Measurements from ENCODE around the gene TMTC1.

Gene TMTC1

DNA sequence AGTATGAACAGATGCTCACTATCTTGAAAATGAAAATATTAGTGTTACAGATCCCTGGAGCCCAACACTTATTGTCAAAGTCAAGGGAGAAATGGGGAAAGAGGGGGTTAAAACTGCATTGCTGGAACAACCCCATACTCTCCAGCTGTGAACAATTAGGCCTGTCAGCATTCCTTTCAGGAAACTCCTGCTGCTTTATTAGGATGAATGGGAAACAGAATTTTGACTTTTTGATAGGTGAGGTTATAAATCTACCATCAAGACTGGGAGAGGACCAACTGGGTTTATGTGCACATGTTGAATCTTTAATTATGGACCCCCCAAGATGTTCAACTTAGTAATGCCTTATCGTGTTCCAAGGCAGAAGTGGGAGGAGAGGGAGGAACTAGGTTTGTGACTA, 85.0 kb downstream of the TMTC1 start:
- Histone ChIP-seq H3K4me1 (ENCODE audit: control insufficient read depth, insufficient read depth, low read length) (no peaks in the 10 kb centered on the region), H3K27me3 (ENCODE audit: control insufficient read depth in 1 of 2, insufficient read depth in 2 of 2, low read length in 2 of 2) (no peaks in the 10 kb centered on the region), H3K4me3 (ENCODE audit: low read length in 2 of 2) (no peak overlapping the region), H3K36me3 (ENCODE audit: control insufficient read depth in 2 of 2, insufficient read depth in 2 of 2, low read length in 2 of 2) (no peaks in the 10 kb centered on the region), H3K9ac (ENCODE audit: low read length in 2 of 2) (no peak overlapping the region), H3K9me3 (ENCODE audit: control insufficient read depth in 2 of 2, low read length in 2 of 2) (no peaks in the 10 kb centered on the region), H3K27ac (ENCODE audit: low read length) (no peak overlapping the region)

DNA sequence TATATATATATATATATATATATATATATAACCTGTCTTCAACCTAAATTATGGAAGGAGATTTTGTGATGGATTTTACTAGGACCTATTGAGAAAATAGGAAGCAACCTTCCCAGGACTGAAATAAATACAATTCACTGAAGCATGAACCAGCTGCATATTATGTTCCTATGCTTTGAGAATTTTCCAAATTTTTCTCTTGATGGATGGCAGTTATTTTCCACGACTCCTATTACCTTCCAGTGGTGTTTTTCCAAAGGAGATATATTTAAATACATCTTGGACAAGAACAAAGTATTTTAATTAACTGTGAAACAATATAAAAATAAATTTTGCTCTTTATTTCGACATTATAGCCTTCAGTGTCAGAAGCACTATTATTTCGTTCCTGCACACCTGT, 87.9 kb downstream of the TMTC1 start:
- Histone ChIP-seq H3K9me3 (ENCODE audit: control insufficient read depth in 2 of 2, low read length in 2 of 2) (no peaks in the 10 kb centered on the region), H3K36me3 (ENCODE audit: control insufficient read depth in 2 of 2, insufficient read depth in 2 of 2, low read length in 2 of 2) (no peaks in the 10 kb centered on the region), H3K4me1 (ENCODE audit: control insufficient read depth, insufficient read depth, low read length) (no peaks in the 10 kb centered on the region), H3K27me3 (ENCODE audit: control insufficient read depth in 1 of 2, insufficient read depth in 2 of 2, low read length in 2 of 2) (no peaks in the 10 kb centered on the region), H3K4me3 (ENCODE audit: low read length in 2 of 2) (no peak overlapping the region), H3K9ac (ENCODE audit: low read length in 2 of 2) (no peak overlapping the region), H3K27ac (ENCODE audit: low read length) (no peak overlapping the region)

GRCh38 chr12:29695026-29695425, 88.7 kb downstream of the TMTC1 start:
- H3K27me3 ChIP-seq (ENCODE audit: control insufficient read depth in 1 of 2, insufficient read depth in 2 of 2, low read length in 2 of 2): no peaks in the 10 kb centered on the region
- H3K36me3 ChIP-seq (ENCODE audit: control insufficient read depth in 2 of 2, insufficient read depth in 2 of 2, low read length in 2 of 2): no peaks in the 10 kb centered on the region
- no peak overlapping the region for H3K4me3 ChIP-seq (ENCODE audit: low read length in 2 of 2)
- no peak overlapping the region for H3K9ac ChIP-seq (ENCODE audit: low read length in 2 of 2)
- H3K27ac ChIP-seq (ENCODE audit: low read length): no peak overlapping the region
- H3K4me1 ChIP-seq (ENCODE audit: control insufficient read depth, insufficient read depth, low read length): no peaks in the 10 kb centered on the region
- no peaks in the 10 kb centered on the region for H3K9me3 ChIP-seq (ENCODE audit: control insufficient read depth in 2 of 2, low read length in 2 of 2)

DNA sequence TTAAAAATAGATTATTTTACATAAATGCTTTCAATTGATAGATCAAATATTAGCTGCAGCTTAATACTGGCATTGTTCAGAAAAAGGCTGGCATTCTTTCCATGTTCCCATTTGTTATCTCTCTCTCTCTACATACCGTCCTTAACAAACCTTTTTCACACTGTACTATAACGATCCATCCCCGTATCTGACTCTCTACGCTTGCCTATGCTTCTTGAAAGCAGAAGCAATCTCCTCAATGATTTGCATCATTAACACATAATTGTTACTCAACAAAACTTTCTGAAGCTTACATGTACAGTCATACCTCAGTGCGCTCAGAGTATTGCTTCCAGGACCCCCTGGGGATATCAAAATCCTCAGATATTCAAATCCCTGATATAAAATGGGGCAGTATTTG, 89.7 kb downstream of the TMTC1 start:
- no peaks in the 10 kb centered on the region for H3K9me3 ChIP-seq (ENCODE audit: control insufficient read depth in 2 of 2, low read length in 2 of 2)
- H3K27me3 ChIP-seq (ENCODE audit: control insufficient read depth in 1 of 2, insufficient read depth in 2 of 2, low read length in 2 of 2): no peaks in the 10 kb centered on the region
- no peaks in the 10 kb centered on the region for H3K36me3 ChIP-seq (ENCODE audit: control insufficient read depth in 2 of 2, insufficient read depth in 2 of 2, low read length in 2 of 2)
- H3K4me1 ChIP-seq (ENCODE audit: control insufficient read depth, insufficient read depth, low read length): no peaks in the 10 kb centered on the region
- H3K4me3 ChIP-seq (ENCODE audit: low read length in 2 of 2): no peak overlapping the region
- no peak overlapping the region for H3K9ac ChIP-seq (ENCODE audit: low read length in 2 of 2)
- no peak overlapping the region for H3K27ac ChIP-seq (ENCODE audit: low read length)

DNA sequence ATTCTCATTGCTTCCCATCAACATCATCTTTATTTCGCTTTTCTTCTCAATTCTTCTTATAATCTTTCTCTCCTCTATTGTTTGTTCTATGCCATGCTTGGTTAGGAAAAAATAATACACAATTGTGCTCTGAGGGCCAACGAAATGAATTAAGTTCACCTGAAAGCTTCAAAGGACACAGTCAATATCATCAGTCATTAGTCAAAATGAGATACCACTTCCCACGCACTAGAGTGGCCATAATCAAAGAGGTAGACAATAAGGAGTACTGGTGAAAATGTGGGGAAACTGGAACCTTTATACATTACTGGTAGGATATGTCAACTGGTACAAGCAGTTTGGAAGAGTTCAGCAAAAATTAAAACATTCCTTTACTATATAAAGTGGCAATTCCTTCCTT, 91.5 kb downstream of the TMTC1 start:
- Histone ChIP-seq H3K36me3 (ENCODE audit: control insufficient read depth in 2 of 2, insufficient read depth in 2 of 2, low read length in 2 of 2) (no peaks in the 10 kb centered on the region), H3K9me3 (ENCODE audit: control insufficient read depth in 2 of 2, low read length in 2 of 2) (no peaks in the 10 kb centered on the region), H3K4me3 (ENCODE audit: low read length in 2 of 2) (no peak overlapping the region), H3K9ac (ENCODE audit: low read length in 2 of 2) (no peak overlapping the region), H3K27me3 (ENCODE audit: control insufficient read depth in 1 of 2, insufficient read depth in 2 of 2, low read length in 2 of 2) (no peaks in the 10 kb centered on the region), H3K27ac (ENCODE audit: low read length) (no peak overlapping the region), H3K4me1 (ENCODE audit: control insufficient read depth, insufficient read depth, low read length) (no peaks in the 10 kb centered on the region)

GRCh38 chr12:29691161-29691854, 92.4 kb downstream of the TMTC1 start:
- Histone ChIP-seq H3K9me3 (ENCODE audit: control insufficient read depth in 2 of 2, low read length in 2 of 2) (no peaks in the 10 kb centered on the region), H3K9ac (ENCODE audit: low read length in 2 of 2) (no peak overlapping the region), H3K4me3 (ENCODE audit: low read length in 2 of 2) (no peak overlapping the region), H3K36me3 (ENCODE audit: control insufficient read depth in 2 of 2, insufficient read depth in 2 of 2, low read length in 2 of 2) (no peaks in the 10 kb centered on the region), H3K4me1 (ENCODE audit: control insufficient read depth, insufficient read depth, low read length) (no peaks in the 10 kb centered on the region), H3K27me3 (ENCODE audit: control insufficient read depth in 1 of 2, insufficient read depth in 2 of 2, low read length in 2 of 2) (no peaks in the 10 kb centered on the region), H3K27ac (ENCODE audit: low read length) (no peak overlapping the region)

- Histone ChIP-seq H3K9me3 (ENCODE audit: control insufficient read depth in 2 of 2, low read length in 2 of 2) (no peaks in the 10 kb centered on the region), H3K9ac (ENCODE audit: low read length in 2 of 2) (no peak overlapping the region), H3K27me3 (ENCODE audit: control insufficient read depth in 1 of 2, insufficient read depth in 2 of 2, low read length in 2 of 2) (no peaks in the 10 kb centered on the region), H3K27ac (ENCODE audit: low read length) (no peak overlapping the region), H3K4me1 (ENCODE audit: control insufficient read depth, insufficient read depth, low read length) (no peaks in the 10 kb centered on the region), H3K4me3 (ENCODE audit: low read length in 2 of 2) (no peak overlapping the region), H3K36me3 (ENCODE audit: control insufficient read depth in 2 of 2, insufficient read depth in 2 of 2, low read length in 2 of 2) (no peaks in the 10 kb centered on the region)
Measured at GRCh38 chr12:29690728-29691127, 93.0 kb downstream of the TMTC1 start.

- Histone ChIP-seq H3K36me3 (ENCODE audit: control insufficient read depth in 2 of 2, insufficient read depth in 2 of 2, low read length in 2 of 2) (no peaks in the 10 kb centered on the region), H3K4me3 (ENCODE audit: low read length in 2 of 2) (no peak overlapping the region), H3K27me3 (ENCODE audit: control insufficient read depth in 1 of 2, insufficient read depth in 2 of 2, low read length in 2 of 2) (no peaks in the 10 kb centered on the region), H3K27ac (ENCODE audit: low read length) (no peak overlapping the region), H3K9ac (ENCODE audit: low read length in 2 of 2) (no peak overlapping the region), H3K4me1 (ENCODE audit: control insufficient read depth, insufficient read depth, low read length) (no peaks in the 10 kb centered on the region), H3K9me3 (ENCODE audit: control insufficient read depth in 2 of 2, low read length in 2 of 2) (no peaks in the 10 kb centered on the region)
Measured at GRCh38 chr12:29688914-29689313, 94.8 kb downstream of the TMTC1 start.

GRCh38 chr12:29682088-29682487, 101.7 kb downstream of the TMTC1 start:
- no peaks in the 10 kb centered on the region for H3K27me3 ChIP-seq (ENCODE audit: control insufficient read depth in 1 of 2, insufficient read depth in 2 of 2, low read length in 2 of 2)

GRCh38 chr12:29681370-29681769, 102.4 kb downstream of the TMTC1 start:
- Histone ChIP-seq H3K9me3 (ENCODE audit: control insufficient read depth in 2 of 2, low read length in 2 of 2) (no peaks in the 10 kb centered on the region), H3K27ac (ENCODE audit: low read length) (no peak overlapping the region), H3K9ac (ENCODE audit: low read length in 2 of 2) (no peak overlapping the region), H3K4me3 (ENCODE audit: low read length in 2 of 2) (no peak overlapping the region), H3K36me3 (ENCODE audit: control insufficient read depth in 2 of 2, insufficient read depth in 2 of 2, low read length in 2 of 2) (no peaks in the 10 kb centered on the region), H3K4me1 (ENCODE audit: control insufficient read depth, insufficient read depth, low read length) (no peaks in the 10 kb centered on the region), H3K27me3 (ENCODE audit: control insufficient read depth in 1 of 2, insufficient read depth in 2 of 2, low read length in 2 of 2) (no peaks in the 10 kb centered on the region)

More at GRCh38 chr12:29682088-29682487, 101.7 kb downstream of the TMTC1 start:
- Histone ChIP-seq H3K4me3 (ENCODE audit: low read length in 2 of 2) (no peak overlapping the region), H3K9me3 (ENCODE audit: control insufficient read depth in 2 of 2, low read length in 2 of 2) (no peaks in the 10 kb centered on the region), H3K27ac (ENCODE audit: low read length) (no peak overlapping the region), H3K36me3 (ENCODE audit: control insufficient read depth in 2 of 2, insufficient read depth in 2 of 2, low read length in 2 of 2) (no peaks in the 10 kb centered on the region), H3K4me1 (ENCODE audit: control insufficient read depth, insufficient read depth, low read length) (no peaks in the 10 kb centered on the region), H3K9ac (ENCODE audit: low read length in 2 of 2) (no peak overlapping the region)

DNA sequence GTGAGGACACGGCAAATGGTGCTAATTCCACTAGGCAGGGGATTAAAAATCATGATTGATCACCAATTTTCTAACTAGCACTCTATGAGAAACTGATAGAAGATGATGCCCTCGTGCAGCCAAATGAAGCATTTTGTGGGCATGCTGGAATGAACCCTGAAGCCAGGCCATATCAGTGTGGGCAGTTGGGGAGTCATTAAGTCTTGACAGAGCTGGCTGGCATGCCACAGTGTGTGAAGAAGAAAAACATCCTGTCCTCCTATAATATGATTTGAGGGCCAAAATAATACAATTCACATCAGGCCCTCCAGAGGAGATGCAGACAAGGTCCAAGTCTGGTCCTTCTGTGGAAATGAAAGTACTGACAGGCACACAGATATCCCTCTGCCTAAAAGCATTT, 107.1 kb downstream of the TMTC1 start:
- no peaks in the 10 kb centered on the region for H3K9me3 ChIP-seq (ENCODE audit: control insufficient read depth in 2 of 2, low read length in 2 of 2)
- no peaks in the 10 kb centered on the region for H3K27me3 ChIP-seq (ENCODE audit: control insufficient read depth in 1 of 2, insufficient read depth in 2 of 2, low read length in 2 of 2)
- H3K4me1 ChIP-seq (ENCODE audit: control insufficient read depth, insufficient read depth, low read length): peaks cover 8% of the 10 kb centered on the region
- H3K27ac ChIP-seq (ENCODE audit: low read length): no peak overlapping the region
- no peaks in the 10 kb centered on the region for H3K36me3 ChIP-seq (ENCODE audit: control insufficient read depth in 2 of 2, insufficient read depth in 2 of 2, low read length in 2 of 2)
- no peak overlapping the region for H3K9ac ChIP-seq (ENCODE audit: low read length in 2 of 2)
- H3K4me3 ChIP-seq (ENCODE audit: low read length in 2 of 2): no peak overlapping the region
